Measurements from ENCODE around the gene PTPRN.
"Not testable (repeated sequence)": the region's sequence is repeated elsewhere in the genome, so short reads cannot be mapped to it uniquely, and the experiment has no call there.

PTPRN gene

DNA sequence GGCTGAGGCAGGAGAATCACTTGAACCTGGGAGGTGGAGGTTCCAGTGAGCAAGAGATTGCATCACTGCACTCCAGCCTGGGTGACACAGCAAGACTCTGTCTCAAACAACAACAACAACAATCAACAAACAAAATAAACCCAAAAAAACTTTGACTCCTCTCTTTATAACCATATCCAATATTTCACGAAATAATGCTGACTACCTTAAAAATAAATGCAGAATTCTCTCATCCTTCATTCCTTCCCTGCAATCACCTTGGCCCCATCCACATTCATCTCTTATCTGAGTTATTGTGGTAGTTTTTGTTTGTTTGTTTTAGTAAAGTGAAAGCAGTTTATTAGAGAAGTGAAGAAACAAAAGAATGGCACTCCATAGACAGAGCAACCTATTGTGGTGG lies 3.2 kb downstream of the PTPRN start:
- no peak for DNase-seq

DNA sequence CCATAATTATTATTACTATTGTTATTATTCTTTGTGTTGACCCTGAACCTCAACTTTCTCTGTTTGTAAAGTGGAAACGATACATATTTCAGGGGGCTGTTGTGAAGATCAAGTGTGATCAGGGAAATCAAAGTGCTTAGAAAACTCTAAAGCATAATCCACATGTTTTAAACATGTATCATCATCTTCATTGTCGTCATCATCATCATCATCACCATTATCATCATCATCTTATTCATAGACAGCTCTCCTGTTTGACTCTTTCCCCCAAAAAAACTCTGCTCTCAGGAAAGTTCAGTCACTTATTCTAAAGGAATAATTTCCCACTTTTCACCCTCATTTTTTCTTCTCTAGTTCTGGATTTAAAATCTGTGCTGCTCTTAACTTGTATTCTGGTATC lies 5.0 kb downstream of the PTPRN start:
- no peak for DNase-seq

DNA sequence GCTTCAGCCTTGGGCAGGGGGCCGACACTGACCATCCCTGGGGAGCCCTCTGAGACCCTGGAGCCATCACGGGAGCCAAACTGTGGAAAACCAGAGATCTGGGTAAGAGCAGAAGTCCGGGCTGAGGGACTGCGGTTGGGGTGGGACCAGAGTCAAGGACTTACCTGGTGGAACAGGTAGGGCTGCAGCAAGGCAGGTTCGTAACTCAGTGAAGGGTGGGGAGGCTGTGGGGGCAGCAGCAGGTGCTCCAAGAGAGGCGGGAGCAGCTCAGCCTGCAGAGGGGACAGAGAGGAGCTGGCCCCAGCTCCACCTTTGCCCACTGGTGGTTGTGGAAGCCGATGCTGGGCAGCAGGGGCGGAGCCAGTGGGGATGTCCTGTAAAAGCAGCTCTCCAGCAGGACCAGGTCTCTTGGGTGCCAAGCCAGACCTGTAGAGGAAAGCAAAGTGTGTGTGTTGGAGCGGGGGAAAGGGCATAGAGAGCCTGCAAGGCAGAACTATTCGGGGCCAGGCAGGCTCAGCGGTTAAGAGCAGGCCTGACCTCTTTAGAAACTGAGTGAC lies 6.7 kb downstream of the PTPRN start:
- DNase-seq: no peak

DNA sequence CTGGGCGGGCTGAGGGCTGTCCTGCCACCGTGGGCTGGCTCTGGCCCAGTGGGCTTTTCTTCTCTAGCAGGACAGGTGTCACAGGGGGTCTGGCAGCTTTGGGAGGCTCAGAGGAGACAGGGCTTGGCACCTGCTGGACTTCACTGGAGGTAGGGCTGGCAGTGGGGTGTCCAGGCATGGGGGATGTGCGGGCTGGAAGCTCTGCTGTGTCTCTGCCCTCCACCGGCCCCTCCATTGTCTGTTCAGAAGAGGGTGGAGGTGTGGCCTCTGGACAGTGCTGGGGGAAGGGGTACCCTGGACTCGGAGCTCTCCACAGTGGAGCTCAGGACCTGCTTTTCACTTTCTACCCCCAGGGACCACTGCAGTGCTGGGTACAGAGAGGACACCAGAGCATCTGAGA lies 9.2 kb downstream of the PTPRN start:
- no peak for DNase-seq

DNA sequence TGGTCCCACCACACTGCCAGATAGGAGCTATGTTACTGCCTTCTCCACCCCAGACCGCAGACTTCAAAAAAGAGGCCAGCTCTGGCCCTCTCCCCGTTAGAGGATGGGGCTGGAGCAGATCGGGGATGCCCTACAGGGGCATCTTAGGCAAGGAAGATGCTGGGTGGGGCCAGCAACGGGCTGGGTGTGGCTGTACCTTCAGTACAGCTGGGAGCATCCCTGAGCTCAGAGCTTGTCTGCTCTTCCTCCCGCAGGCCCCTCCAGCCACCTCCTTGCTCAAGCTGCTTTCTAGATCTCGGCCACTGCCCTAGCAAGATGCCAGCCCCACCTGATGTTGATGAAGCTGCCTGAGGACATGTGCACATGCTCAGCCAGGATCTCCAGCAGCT lies 9.8 kb downstream of the PTPRN start:
- no peak for DNase-seq

DNA sequence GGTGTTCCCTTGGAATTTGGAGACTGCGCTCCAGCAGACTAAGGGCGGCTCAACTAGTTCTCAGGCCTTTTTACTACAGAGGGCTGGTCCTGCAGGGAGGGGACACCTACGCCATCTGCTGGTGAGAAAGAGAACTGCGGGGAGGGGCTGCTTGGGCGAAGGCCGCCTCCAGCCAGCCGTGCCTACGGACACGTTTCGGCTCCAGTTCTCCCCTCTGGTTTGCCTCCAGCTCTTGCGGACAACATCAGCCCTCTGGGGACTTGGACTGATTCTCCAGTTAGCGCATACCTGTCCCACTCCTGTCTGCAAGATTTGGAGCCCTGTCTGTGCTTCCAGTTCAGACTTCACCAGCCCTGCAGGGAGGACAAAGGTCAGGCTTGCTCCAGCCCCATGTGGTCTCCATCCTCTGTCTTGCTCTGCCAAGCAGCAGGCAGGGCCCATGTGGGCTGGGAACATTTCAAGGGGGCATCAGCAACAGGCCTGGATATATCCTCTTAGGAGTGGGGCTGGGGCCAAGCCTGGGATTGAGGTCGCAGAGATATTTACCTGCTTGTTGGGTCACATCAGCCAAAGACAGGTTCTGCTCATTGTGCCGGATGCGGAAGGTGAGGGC lies 10.3 kb downstream of the PTPRN start:
- DNase-seq: peak in 1 of 2 experiments; percentile 66

DNA sequence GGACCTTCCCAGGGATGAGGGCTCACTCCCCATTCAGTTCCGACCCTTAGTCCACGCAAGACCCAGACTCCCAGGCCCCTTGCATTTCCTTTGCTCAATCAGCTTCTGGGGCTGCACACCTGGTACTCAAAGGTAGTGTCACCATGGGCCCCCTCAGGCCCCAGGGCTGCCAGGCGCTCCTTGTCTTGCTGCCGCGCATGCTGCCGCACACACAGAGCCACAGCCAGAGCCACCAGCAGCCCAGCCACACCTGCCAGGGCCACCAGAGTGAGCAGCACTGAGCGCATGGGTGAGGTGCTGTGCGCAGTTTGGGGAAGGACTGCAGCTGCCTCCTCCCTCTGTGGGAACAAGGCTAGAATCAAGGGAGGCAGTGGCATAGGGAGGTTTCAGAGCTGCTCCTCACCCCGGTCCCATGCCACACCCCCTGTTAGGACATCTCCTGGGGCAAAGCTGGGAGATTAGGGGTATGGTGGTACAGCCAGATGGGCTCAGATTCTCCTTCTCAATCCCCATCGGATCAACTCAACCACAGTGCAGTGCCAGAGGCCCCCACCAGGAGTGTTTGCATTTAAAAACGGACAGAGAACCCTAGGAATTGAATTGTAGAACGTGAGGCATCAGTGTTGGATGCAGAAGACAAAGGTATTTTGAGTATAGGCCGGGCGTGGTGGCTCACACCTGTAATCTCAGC lies 11.3 kb downstream of the PTPRN start:
- no peak for DNase-seq

DNA sequence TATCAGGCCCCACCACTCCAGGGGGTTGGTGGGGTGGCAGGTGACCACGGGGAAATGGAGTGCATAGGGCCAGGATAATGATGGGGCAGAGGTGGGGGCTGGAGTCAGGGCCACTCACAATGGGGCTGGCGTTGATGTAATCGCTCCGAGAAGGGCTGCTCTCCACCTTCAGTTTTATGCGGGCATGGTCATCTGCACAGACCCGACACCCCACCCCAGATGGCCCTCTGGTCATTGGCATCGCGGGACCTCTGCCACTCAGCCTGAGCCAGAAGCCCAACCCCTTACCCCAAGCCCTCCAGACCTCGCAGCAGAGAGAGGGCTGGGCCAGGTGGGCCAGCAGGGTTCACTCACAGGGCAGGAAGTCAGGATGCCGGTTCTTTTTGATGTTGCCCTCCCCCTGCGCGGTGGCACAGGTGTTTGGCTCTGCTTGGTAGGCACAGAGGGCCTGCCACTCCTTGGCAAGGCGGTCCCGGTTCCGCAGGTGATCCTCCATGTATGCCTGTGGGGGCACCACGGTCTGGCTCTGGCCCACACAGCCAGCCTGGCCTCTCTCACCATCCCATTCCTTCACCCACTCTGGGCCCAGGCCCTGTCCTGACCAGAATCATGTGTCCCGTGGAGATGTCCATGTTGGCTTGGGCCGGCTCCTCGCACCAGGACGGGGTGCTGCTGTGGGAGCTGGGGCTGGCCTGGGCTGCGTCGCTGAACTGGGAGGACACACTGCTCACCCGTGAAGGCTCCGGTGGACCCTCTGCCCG lies 12.4 kb downstream of the PTPRN start:
- no peak for DNase-seq

DNA sequence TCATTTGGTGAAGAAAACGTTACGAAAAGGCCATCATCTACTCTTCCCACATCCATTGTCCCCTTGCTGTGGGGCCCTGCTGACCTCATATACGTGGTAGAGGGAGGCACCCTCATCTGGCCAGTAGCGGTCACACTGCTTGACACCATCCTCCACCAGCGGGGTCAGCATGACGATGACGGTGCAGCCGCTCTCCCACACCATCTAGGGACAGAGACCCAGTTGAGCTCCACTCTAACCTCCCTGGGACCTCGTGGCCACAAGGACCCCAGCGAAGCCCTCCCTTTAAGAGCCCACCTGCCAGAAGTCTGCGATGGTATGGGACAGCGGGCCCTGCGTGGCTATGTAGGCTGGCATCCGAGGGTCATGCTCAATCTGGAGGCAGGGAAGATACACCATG lies 13.1 kb downstream of the PTPRN start:
- DNase-seq: no peak

DNA sequence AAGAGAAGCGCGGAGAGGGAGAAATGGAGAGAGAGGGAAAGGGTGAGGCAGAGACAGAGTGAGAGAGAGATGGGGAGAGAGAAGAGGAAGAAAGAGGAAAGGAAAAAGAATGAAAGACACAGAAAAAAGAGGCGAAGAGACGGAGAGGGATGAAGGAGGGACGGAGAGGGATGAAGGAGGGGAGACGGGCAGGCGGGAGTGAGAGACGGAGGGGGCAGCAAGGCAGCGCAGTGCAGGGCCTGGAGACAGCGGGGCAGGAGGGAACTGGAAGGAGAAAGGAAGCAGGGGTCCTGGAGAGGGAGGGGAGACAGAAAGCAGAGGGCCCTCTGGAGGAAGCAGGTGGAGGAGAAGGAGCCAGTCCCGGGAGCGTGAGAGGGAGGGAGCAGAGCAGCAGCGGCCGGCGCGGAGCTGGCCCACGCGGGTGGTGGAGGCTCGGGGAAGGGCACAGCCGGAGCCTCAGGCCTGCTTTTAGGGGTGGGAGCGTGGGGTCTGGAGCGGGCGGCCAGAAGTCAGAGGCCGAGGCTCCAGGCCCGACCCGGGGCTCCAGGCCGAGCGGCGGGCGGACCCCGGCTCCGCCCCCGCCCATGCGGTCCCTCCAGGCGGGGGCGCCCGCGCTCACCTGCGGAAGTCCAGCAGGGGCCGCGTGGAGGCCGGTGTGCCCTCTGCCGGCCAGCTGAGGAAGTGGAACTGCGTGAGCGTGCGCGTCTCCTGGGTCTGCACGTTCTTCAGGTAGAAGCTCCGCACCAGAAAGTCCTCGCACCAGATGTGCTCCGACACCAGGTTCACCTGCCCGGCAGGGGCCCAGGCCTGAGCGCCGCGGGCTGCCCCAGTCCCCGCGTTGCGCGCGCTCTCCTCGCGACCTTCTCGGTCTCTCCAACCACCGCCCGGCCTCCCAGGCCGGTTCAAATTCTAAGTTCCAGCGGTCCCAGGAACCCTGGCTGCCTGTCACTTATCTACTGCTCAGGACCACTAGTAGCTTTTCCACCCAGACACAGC lies 14.5 kb downstream of the PTPRN start:
- DNase-seq: peak in 1 of 2 experiments; percentile 47

DNA sequence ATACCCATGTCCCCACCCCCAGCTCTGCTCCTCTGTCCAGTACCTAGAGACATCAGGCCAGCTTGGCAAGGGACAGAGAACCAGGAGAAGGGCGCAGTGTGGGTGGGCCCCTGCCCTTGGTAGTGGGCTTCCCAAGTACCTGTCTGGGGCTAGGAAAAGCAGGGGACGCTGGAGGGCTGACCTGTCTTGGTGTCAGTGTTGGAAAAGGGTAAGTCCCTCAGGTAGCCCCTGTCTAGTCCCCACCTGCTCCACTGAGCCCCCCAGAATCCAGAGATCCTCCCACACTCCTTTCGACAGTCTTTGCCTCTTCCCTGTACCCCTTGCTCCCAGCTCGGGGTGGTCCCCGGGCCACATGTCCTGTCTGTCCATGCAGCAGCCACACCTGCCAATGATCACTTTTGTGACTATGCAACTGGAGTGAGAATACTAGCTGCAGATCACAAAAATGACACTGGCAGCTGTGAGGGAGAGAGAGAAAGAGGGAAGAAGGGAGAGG lies 15.4 kb downstream of the PTPRN start:
- no peak for DNase-seq

DNA sequence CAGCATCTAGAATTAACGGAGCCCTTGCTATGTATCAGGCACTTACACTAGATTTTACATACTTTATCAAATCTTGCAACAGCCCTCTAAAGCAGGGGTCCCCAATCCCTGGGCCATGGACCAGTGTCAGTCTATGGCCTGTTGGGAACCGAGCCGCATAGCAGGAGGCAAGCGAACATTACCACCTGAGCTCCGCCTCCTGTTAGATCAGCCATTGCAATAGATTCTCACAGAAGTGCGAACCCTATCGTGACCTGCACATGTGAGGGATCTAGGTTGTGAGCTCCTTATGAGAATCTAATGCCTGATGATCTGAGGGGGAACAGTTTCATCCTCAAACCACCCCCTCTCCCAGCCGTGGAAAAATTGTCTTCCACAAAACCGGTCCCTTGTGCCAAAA lies 16.6 kb downstream of the PTPRN start:
- DNase-seq: no peak

DNA sequence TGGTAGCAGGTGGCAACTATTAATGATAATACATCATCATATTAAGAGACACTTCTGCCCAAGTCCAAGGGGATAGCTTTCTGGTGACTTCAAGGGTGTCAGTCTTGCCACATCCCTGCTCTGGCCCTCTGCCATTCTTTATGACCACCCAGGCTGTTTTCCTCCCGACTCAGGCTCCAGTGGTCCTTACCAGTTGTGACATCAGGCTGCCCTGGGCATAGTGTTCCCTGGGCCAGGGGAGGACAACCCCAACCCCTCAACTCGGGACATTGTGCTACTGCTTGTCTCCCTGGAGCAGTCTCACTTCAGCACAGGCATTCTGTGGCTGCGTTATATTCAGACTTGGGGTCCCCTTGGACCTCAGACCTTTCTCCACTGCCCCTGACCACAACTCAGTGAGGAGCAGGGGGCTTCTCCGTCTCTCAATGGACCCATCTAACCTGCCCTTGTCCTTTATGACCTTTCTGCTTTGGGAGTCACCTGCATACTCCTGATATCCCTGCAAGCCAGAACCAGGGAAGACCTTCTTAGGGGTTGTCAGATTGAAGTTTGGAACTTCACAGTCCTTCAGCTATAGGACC lies 17.2 kb downstream of the PTPRN start:
- no peak for DNase-seq

DNA sequence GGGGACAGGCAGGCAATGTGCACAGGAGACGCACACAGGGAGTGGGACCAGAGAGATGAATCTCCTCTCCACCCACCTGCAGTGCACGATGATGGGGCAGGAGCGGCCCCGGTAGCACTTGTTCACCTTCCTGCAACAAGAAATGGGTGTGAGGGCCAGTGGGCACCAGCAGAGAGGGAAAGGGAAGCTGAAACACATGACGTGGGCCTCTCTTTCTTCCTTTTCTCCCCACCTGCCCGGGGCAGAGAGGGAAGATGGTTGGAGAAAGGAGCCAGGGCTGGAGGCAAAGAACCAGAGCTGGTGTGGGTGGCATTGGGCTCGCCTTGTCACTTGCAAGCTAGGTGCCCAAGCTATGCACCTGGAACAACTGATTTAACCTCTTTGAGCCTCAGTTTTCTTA lies 17.8 kb downstream of the PTPRN start:
- no peak for DNase-seq

DNA sequence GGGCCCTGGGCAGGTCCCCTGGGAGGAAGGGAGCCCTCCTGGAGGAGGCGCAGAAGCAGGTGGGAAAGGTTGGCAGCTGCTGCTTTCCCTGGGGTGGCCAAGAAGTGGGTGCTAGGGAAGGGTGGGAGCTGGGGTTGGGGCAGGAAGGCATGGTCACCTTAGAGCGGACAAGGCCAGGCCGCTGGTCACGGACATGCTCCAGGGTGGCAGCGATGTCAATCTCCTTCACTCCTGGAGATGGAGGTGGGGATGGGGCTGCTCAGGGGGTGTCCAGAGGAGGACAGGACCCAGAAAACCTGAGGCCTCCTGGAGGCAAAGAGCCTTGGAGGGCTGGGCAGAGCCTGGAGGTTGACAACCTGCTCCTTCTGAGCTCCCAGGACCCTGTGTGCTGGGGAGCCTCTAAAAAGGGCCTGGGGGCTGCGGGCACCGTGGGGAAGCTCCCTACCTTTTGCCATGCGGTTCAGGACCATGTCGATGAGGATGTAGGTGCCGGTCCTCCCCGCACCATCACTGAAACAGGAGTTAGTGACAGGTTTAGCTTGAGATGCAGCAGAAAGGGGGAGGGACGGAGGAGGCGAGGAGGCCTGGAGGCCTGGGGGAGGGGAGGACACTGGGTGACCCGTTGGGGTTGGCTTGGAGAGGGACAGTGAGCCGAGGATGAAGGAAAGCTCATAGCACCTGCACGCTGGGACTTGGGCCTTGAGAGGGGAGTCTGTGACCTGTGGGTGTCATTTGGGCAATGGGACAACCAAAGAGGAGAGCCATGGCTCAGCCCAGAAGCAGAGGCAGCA lies 18.6 kb downstream of the PTPRN start:
- no peak for DNase-seq

DNA sequence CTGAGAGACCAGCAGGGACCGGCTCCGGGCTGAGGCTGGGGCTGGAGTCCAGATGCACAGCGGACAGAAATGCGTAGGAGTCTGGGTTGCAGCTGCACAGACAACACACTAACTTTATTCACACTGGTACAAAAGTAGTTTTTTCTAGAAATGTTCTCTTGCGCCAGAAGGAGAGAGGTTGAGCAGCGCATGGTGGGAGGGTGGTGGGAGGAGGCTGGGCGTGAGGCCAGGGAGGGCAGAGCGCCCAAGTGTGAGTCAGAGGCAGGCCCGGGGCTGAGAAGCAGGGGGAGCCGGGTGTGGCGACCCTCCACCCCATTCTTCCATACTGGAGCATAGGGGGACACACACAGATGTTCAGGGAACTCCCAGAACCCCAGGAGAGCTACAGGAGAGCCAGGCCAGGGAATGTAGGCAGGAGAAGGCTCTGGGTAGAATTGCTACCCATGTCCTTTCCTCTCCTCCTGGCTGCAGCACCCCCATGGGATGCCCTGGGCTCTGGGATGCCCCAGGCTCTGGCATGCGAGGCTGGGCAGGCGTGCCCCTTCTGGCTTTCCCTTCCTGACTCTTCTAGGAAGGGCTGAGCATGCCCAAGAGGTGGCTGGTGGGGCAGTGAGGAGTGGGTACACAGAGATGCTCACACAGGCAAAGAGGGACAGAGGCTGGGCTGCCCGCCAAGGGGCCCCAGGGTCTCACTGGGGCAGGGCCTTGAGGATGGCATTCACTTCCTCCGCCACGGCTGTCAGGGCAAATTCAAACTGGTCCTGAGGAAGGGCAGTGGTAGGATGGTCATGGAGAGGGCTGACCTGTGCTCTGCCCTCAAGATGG lies 19.5 kb downstream of the PTPRN start:
- no peak for DNase-seq

DNA sequence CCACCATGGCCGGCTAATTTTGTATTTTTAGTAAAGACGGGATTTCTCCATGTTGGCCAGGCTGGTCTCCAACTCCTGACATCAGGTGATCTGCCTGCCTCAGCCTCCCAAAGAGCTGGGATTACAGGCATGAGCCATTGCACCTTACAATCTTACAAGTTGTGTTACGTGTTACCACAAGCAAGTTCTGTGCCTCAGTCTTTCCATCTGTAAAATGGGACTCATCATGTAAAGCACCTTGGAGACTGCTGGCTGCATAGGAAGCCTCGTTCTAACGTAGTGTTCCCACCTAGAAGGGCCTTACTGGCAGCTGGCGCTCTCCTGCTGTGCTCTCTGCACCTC lies 20.0 kb downstream of the PTPRN start:
- no peak for DNase-seq

DNA sequence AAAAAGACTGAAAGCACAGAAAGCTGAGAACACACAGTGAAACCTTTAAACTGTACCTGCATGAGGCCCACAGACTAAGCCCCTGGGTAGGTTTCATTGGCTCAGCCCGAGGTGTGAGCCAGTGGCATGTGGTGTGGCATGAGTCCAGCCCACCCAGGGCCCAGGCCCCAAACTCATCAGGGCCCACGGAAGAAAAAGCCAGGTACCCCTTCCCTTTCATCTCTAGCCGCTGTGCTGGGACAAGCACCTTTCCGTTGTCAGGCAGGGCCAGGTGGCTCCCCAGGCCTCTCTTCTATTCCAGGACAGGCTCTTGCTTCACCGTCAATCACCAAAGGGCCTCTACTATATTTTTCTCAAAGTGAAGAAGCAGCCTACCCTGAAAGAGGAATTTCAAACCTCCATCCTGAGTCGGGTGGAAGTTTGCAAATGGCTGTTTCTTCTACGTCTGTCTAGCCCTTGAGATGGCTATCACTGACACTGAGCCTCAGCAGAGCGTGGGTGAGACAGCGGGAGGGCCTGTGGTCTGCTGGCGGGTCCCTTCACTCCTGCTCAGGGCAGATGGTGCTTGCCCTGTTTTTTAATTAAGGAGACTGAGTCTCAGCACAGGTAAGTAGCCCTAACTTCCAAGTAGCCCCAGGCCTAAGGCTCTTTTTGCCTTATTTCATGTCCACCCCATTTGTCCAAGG lies 21.5 kb downstream of the PTPRN start:
- no peak for DNase-seq

DNA sequence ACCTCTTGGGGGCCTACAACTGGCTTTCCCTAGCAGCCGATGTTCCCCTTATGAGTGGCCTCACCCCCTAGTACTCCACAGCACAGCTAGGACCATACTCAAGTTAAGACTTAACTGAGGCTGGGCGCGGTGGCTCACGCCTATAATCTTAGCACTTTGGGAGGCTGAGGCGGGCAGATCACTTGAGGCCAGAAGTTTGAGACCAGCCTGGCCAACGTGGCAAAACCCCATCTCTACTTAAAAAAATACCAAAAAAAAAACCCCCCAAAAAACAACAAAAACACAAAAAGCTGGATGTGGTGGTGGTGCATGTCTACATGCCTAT lies 22.1 kb downstream of the PTPRN start:
- not testable (repeated sequence) for DNase-seq

All from cerebellar nuclear complex (tissue), 1 donor.